GM12801 (cell line): Measurements from ENCODE around the gene CLEC2D.

Experiments used
- TF ChIP-seq, protein P1 (sequence below): IDR thresholded peaks from one replicate; pipeline ENCODE4 v1.5.1; 2011; ENCODE audit warnings: control low read depth; ENCODE audit not compliant: insufficient read length; ENCODE audit errors: extremely low read depth

Gene CLEC2D

DNA sequence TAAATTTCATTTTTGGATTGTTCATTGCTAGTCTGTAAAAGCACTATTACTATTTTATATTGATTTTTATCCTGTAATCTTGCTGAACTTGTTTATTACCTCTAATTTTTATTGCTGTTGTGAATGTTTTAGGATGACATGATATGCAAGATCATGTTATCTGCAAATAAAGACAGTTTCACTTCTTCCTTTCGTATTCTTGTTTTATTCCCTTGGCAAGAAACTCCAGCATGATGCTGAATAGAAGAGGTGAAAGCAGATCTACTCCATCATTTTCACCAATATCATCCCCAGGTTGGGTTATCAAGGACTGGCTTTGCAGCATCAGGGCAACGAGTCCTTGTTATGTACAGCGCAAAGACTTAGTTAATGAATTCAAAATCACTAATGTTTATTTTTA, 66.1 kb downstream of the CLEC2D start:
- TF ChIP-seq, protein P1, sequence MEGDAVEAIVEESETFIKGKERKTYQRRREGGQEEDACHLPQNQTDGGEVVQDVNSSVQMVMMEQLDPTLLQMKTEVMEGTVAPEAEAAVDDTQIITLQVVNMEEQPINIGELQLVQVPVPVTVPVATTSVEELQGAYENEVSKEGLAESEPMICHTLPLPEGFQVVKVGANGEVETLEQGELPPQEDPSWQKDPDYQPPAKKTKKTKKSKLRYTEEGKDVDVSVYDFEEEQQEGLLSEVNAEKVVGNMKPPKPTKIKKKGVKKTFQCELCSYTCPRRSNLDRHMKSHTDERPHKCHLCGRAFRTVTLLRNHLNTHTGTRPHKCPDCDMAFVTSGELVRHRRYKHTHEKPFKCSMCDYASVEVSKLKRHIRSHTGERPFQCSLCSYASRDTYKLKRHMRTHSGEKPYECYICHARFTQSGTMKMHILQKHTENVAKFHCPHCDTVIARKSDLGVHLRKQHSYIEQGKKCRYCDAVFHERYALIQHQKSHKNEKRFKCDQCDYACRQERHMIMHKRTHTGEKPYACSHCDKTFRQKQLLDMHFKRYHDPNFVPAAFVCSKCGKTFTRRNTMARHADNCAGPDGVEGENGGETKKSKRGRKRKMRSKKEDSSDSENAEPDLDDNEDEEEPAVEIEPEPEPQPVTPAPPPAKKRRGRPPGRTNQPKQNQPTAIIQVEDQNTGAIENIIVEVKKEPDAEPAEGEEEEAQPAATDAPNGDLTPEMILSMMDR = no peak

DNA sequence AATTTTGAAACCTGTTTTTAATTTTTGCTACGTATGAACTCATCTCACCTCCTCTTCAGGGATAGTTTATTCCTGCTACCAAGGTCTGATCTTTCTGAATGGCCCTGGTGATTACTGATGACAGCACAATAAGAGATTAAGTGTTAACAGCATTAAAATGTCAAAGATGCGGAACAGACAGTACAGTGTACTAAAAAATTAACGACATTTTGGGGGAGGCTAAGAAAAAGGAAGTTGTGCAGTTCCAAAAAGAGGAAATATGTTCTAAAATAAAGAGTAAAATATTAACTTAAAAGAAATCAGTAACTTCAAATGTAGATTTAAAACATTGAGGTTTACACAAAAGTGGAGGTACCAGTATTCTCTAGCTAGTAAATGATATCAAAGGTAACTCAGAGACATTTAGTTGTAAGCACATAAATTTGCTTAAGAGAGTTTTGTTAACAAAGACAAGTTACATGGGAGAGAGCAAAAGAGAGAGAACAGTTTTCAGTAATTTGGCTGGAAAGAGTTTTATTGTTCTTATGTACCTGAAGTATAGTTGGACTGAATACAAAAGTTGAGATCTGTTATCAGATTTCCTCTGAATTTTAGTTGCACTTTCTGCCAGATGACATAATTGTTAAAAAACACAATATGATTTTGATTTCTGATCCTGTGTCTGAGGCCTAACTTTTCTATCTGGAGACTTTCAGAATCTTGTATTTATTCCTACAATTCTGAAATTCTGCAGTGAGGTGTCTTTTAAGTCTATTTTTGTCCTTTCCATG, 67.6 kb downstream of the CLEC2D start:
- TF ChIP-seq, protein P1 = no peak

DNA sequence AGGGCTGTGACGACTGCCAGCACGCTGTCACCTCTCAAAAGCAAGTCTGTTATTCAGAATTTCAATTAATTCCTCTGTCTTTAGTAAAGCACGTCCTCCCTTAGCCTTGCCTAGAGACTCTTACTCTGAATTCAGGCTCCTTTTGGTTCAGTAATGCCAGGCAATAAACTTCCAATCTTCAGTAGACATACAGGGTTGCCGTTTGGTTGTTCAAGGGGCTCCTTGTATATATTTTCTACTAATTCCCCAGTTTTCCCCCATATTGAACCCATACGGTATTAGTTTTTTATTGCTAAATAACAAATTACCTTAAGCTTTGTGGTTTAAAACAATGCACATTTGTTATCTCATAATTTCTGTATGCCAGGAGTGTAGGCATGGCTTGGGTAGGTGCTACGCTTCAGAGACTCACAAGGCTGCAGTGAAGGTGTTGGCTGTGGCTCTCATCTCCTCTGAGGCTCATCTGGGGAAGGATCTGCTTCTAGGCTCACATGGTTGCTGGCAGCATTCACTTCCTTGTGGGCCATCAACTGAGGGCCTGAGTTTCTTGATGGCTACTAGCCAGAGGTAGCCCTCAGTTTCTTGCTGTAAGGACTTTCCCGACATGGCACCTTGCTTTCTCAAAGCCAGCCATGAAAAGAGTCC, 70.7 kb downstream of the CLEC2D start:
- TF ChIP-seq, protein P1 = no peak

DNA sequence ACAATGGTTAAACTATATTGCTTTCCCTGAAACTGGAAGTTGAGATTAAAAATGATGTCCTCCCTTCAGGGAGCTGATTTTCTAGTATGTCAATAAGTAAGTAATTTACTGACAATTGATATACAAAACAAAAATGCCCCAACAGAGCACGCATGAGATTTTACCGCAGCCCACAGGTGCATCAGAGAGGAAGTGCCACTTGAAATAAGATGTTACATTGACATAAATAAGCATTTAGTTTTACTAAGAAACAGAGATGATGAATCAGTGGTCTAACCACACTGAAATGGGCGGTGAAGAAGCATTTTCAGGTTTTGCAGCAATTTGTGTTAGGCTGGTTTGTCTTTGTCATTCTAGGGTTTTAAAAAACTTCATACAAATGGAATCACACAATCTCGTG, 72.2 kb downstream of the CLEC2D start:
- TF ChIP-seq, protein P1 = no peak

DNA sequence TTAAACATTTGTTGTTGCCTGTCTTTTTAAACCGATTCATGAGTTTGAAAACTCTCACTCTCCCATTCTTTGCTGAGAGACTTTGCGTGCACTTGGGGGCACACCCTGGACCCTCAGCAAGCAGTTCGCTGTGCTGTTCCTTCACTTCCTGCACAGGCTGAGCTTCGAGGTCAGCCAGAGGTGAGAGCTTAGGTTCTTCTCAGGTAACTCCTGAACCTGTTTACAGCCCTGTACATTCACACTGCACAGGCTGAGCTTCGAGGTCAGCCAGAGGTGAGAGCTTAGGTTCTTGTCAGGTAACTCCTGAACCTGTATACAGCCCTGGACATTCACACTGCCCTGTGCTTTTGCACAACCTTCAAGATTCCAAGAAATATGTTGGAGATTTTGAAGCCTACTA, 73.1 kb downstream of the CLEC2D start:
- TF ChIP-seq, protein P1 = no peak

DNA sequence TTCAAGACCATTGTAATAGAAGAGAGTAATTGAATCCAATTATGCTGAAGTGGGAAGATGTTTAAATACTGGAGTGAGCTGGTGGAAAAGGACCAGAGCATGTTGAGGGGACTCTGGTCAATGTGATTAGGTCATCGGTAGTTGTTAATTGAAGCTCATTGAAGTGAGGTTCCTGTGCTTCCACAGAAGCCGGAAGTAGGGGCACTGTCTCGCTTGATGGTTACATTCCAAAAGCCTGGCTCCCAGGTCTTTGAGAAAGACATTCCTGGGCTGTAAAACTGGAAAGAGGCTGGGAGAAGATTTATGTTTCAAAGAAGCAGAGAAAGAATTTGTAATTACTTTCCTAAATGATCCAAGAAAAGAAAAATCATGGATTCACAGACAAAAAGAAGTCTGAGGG, 75.7 kb downstream of the CLEC2D start:
- TF ChIP-seq, protein P1 = no peak
